ENCODE results near the gene HEATR3.
"Not testable (repeated sequence)": the region's sequence is repeated elsewhere in the genome, so short reads cannot be mapped to it uniquely, and the experiment has no call there.

The HEATR3 gene

GRCh38 chr16:50114357-50115129 is 48.8 kb downstream of the HEATR3 start:
- DNase-seq: no peak

DNA sequence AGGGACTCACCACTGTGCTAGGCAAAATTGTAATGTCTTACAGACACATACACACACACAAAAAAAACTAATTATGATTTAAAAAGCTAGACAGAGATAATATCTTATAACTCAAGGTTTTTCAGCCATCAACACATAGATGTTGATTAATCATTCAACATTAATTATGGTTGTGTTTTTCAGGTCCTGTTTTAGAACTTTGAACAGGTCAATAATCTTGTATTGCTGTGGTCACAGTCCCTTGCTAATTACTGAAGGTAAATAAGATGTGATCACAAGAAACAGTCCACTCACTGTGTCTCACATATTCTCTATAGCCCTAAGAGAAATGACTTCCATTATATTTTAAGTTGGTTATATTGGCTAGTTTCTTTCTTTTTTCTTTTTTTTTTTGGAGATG is 54.9 kb downstream of the HEATR3 start:
- DNase-seq: no peak

DNA sequence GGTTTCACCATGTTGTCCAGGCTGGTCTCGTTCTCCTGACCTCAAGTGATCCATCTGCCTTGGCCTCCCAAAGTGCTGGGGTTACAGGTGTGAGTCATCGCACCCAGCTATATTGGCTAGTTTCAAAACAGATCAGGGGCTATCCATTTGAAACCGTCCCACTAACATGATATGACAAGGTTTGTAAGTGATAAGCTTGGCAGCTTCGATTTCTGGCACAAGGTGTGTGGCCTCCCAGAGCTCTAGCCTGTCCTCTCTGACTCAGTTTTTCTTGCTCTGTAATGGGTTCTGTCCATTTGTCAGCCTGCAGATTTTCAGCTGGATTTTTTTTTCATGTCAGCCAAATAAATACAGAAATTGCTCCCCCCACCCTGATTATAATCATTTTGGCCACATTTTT is 55.5 kb downstream of the HEATR3 start:
- DNase-seq: no peak

- no peak for DNase-seq
Measured at GRCh38 chr16:50121721-50122445, 56.1 kb downstream of the HEATR3 start.

- no peak for DNase-seq
Measured at GRCh38 chr16:50123417-50123816, 57.6 kb downstream of the HEATR3 start.

GRCh38 chr16:50124769-50125168 is 59.0 kb downstream of the HEATR3 start:
- no peak for DNase-seq

DNA sequence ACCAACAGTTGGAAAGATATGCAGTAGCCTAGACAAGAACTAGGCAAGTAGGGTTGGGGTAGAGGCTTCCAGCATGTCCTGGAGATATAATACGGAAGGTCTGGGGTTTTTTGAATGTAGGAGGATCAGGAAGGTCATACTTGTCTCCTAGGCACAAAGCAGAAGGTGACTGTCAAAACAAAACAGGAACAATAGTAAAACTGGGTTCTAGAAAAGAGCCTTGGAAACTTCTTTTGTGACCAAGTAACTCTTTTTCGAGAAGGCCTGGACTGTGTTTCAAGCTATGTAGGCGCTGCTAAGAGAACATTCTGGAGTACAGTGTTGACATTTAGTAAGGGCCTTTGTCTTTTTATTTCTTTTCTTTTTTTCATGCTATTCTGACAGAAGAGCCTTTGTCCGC is 60.4 kb downstream of the HEATR3 start:
- DNase-seq: no peak

DNA sequence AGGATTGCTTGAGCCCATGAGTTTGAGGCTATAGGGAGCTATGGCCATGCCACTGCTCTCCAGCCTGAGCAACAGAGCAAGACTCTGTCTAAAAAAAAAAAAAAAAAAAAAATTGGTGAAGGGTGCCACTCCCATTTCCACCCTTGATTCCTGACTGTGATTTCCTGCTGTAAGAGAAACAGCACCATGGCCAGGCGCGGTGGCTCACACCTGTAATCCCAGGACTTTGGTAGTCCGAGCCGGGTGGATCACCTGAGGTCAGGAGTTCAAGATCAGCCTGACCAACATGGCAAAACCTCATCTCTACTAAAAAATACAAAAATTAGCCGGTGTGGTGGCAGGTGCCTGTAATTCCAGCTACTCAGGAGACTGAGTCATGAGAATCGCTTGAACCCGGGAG is 66.8 kb downstream of the HEATR3 start:
- DNase-seq: not testable (repeated sequence)

DNA sequence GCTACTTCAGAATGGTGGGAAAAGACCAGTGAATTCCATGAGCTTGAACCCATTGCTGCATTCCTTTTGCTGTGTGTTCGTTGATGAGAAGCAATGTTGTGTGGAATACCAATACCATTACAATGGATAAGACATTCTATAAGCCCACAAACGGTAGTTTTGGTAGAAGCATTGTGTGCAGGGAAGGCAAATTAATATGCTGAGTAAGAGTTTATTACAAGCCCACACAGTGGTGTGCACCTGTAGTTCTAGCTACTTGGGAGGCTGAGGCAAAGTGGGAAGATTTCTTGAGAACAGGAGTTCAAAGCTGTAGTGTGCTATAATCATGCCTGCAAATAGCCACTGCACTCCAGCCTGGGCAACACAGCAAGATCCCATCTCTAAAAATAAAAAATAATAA is 67.4 kb downstream of the HEATR3 start:
- DNase-seq: no peak

GRCh38 chr16:50136399-50136798 is 70.6 kb downstream of the HEATR3 start:
- no peak for DNase-seq

- no peak for DNase-seq
Measured at GRCh38 chr16:50137268-50137667, 71.5 kb downstream of the HEATR3 start.

DNA sequence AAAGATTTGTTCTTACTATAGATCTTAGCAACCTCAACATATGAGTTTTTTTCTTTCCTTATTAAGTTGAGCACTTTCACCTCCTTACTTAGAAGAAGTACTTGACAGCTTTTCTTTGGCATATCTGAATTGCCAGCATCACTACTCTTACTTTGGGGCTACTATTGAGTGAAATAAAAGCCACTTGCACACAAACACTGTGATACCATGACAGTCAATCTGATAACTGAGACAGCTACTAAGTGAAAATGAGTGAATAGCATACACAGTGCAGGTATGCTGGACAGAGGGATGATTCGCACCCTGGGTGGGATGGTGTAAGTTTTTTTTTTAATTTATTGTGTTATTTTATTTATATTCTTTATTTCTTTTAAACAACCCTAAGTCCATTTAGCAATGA is 73.8 kb downstream of the HEATR3 start:
- no peak for DNase-seq

- no peak for DNase-seq
Measured at GRCh38 chr16:50144211-50144610, 78.4 kb downstream of the HEATR3 start.

DNA sequence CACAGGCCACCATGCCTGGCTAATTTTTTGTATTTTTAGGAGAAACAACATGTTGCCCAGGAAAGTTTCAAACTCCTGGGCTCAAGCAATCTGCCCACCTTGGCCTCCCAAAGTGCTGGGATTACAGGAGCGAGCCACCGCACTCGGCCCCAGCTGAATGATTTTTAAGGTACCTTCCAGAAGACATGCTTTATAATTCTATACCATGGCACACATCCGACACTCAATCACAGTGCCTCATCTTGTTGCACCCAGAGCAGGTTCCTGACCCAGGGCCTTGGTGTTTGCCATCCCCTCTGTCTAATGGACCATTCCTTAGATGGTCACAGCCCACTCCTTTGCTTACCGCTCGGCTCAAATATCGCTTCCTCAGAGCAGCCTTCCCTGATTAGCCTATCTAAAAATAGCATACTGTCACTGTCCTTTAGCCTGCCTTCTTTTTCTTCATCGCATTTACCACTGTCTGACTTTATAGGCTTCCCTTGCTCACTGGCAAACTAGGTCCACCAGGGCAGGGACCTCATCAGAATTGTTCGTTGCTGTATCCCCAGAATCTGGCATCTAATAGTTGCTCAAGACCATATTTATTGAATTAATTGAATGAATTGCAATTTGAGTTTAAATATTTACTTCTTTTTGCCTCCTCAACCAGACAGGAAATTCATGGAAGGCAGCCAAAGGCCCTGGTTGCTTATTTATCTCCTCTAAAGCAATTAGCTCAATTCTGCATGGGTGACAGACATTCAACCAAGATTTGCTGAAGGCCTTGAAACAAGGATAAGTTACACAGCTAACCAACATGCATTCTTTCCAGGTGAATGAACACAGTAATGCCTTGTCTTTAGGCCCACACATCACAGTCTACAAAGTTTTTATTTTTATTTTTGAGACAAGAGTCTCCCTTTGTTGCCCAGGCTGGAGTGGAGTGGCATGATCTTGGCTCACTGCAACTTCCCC is 81.0 kb downstream of the HEATR3 start:
- DNase-seq: no peak

GRCh38 chr16:50151322-50151721 is 85.6 kb downstream of the HEATR3 start:
- DNase-seq: no peak

- no peak for DNase-seq
Measured at GRCh38 chr16:50151756-50152155, 86.0 kb downstream of the HEATR3 start.

DNA sequence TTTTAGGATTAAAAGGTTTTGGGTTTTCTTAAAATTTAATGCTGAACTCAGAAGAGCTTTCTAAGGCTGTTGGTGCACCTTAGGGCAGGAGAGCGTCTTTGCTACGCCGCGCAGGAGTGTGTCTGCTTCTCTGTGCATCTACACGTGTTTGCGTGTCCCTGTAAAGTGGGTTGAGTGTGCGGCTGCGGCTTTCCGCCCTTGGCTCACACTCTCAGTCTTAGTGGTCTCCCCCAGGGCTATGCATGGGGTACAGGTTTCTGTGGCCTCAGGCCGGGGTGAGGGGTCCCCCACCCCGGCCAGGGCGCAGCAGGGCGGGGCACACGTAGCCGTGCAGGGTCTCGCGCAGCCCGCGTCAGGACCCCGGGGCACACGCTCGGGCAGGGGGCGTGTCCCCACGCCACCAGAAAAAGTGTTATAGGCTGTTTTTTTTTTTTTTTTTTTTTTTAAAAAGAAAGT is 86.6 kb downstream of the HEATR3 start:
- DNase-seq: peak; percentile 25

GRCh38 chr16:50152807-50153595 is 87.2 kb downstream of the HEATR3 start, which contains the start of gene TENT4B:
TSS of gene TENT4B (plus strand) at chr16:50153306. CDS start at chr16:50153622, 316 bp downstream.
- peak; percentile 82 for DNase-seq

- DNase-seq: peak; percentile 36
Measured at GRCh38 chr16:50153596-50154419, 88.0 kb downstream of the HEATR3 start.

DNA sequence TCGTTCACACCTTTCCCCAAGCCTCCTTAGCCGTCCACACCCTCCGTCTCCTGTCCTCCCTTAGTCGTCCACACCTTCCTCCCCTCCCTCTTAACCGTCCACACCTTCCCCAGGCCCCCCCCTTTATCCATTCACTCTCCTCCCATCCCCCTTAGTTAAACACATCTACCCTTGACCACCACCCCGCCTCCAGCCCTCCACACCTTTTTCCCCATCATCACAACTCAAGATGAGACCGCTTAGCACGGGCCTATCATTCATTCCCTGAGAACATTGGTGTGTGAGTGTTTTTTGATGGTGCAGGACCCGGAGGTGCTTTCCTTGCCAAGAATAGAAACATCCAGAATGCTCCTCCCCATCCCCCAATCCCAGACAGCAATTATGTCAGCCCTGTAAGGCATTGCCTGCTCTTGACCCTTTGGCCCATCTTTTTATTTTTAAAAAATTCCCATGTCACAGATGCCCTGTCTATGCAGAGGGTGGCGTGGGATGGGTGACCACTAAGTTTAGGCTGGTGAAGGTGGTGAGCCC is 88.7 kb downstream of the HEATR3 start:
- DNase-seq: no peak

GRCh38 chr16:50155925-50156324 is 90.2 kb downstream of the HEATR3 start:
- no peak for DNase-seq
